A673 (cell line): Measurements from ENCODE around the gene C10orf95. TPM values are rescaled to one million over a fixed set of nuclear protein-coding genes. Genes with fewer than 3 reads are reported as not detected.
"Not testable (repeated sequence)": the region's sequence is repeated elsewhere in the genome, so short reads cannot be mapped to it uniquely, and the experiment has no call there.

Source experiments
- BruUV-seq: library from RNA; stranded (reverse); fragments of 400-500 nt; replicated peaks from 2 replicates; lab custom pipeline; 2021; lab: Mats Ljungman, UMichigan
- CTCF ChIA-PET: fragments of 300-600 bp; sonication (Branson Sonifier 250); formaldehyde crosslinking; loops from one replicate; lab custom pipeline; 2022; ENCODE audit warnings: antibody characterized with exemption; lab: Charles Lee
- POLR2A ChIA-PET: fragments of 300-600 bp; sonication (Branson Sonifier 250); formaldehyde crosslinking; loops from one replicate; lab custom pipeline; 2022; ENCODE audit warnings: antibody characterized with exemption; ENCODE audit not compliant: low non-redundant PET; lab: Charles Lee
- DNase-seq: peaks from one replicate; pipeline ENCODE4 v3.0.0-alpha.2; 2015; ENCODE audit warnings: low spot score
- H3K27ac ChIP-seq: fragments of 200-600 bp; sonication (generic); 2 replicates; pipeline ENCODE4 v1.5.1; 2016; ENCODE audit warnings: mixed run types, low read depth, mild to moderate bottlenecking, mixed read lengths, antibody characterized with exemption, low read length; ENCODE audit not compliant: poor library complexity, severe bottlenecking
- H3K27me3 ChIP-seq: fragments of 200-600 bp; sonication (generic); replicated peaks from 2 replicates; pipeline ENCODE4 v1.6.1; 2017; ENCODE audit warnings: mixed run types, low read depth, mild to moderate bottlenecking, mixed read lengths, antibody characterized with exemption, low read length; ENCODE audit not compliant: insufficient read depth, poor library complexity
- H3K36me3 ChIP-seq: fragments of 200-600 bp; sonication (generic); 2 replicates; pipeline ENCODE4 v1.6.1; 2016; ENCODE audit warnings: mixed run types, mild to moderate bottlenecking, mixed read lengths, antibody characterized with exemption, low read length; ENCODE audit not compliant: insufficient read depth, poor library complexity, severe bottlenecking
- H3K4me1 ChIP-seq: fragments of 200-600 bp; sonication (generic); 2 replicates; pipeline ENCODE4 v1.6.1; 2017; ENCODE audit warnings: mixed run types, mild to moderate bottlenecking, mixed read lengths, antibody characterized with exemption, low read length; ENCODE audit not compliant: insufficient read depth, poor library complexity, severe bottlenecking
- H3K4me3 ChIP-seq: fragments of 200-600 bp; sonication (generic); 2 replicates; pipeline ENCODE4 v1.5.1; 2016; ENCODE audit warnings: low read depth, mixed run types, mild to moderate bottlenecking, mixed read lengths, low read length; ENCODE audit not compliant: poor library complexity, severe bottlenecking
- H3K9me3 ChIP-seq: fragments of 200-600 bp; sonication (generic); 2 replicates; pipeline ENCODE4 v1.6.1; 2016; ENCODE audit warnings: mixed run types, low read depth, mild to moderate bottlenecking, mixed read lengths, antibody characterized with exemption, low read length; ENCODE audit not compliant: poor library complexity, severe bottlenecking
- EZH2 ChIP-seq: fragments of 200-600 bp; sonication (generic); IDR thresholded peaks from 2 replicates; pipeline ENCODE4 v1.6.1; 2017; ENCODE audit warnings: borderline replicate concordance, low read depth, mild to moderate bottlenecking, mixed read lengths, antibody characterized with exemption, low read length; ENCODE audit not compliant: poor library complexity, severe bottlenecking
- intact Hi-C: fragments of 100-400 bp; cut with micrococcal nuclease; formaldehyde crosslinking; loops from one replicate; pipeline ENCODE4 v1.10.0; 2022; ENCODE audit not compliant: unreplicated experiment
- total RNA-seq: library from RNA; stranded (reverse); gene quantifications from 2 replicates; pipeline ENCODE4 v1.2.3, GENCODE V29; 2021
- TF ChIP-seq, protein P1 (sequence below): fragments of 300-800, 200-600 bp; sonication (generic); conservative IDR thresholded peaks from 2 replicates; pipeline ENCODE4 v1.5.1; 2017; ENCODE audit warnings: low read depth, mild to moderate bottlenecking, antibody characterized with exemption, low read length, moderate library complexity, mixed read lengths

C10orf95 gene
- total RNA-seq, 1 experiment from 2014 or later = not detected

DNA sequence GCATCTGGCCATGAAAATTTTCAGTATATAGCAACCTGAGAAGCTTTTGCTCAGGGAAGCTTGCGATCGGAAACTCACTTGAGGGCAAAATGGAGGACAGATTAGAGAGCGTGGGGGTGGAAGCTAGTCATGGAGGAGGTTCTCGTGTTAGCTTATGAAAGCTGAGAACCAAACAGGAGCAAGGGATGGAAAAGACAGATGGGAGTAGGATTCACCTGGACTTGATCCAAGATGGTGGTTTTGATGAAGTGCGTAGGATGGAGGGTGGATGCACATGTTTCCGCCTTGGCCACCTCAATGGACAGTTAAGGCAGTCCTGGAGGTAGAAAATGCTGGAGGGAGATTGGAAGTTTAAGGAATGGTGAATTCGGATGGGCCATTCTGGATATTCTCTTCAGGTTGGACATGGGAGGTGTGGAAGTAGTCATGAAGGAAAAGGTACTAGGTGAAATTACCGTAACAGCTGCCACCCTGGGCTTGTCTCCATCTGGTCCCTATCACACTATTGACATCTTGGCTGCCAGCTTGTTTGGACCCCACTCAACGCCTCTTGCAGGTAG lies 6.3 kb upstream of the C10orf95 start:
- Histone ChIP-seq H3K4me1 (peaks cover 6% of the 10 kb centered on the region), H3K36me3 (peaks cover 13% of the 10 kb centered on the region), H3K27me3 (no peaks in the 10 kb centered on the region), H3K27ac (no peak overlapping the region), H3K4me3 (no peak overlapping the region), H3K9me3 (no peaks in the 10 kb centered on the region)
- BruUV-seq = no TSS peak
- intact Hi-C loops = no loop called here
- ChIA-PET POLR2A (interaction anchor here (0.6 kb wide), 2 partner anchors 121 to 297 kb away, joined by 3 to 4 read pairs; no protein-coding TSS in a partner anchor), CTCF (no interaction called here)
- no peak for DNase-seq
- TF ChIP-seq, protein P1, sequence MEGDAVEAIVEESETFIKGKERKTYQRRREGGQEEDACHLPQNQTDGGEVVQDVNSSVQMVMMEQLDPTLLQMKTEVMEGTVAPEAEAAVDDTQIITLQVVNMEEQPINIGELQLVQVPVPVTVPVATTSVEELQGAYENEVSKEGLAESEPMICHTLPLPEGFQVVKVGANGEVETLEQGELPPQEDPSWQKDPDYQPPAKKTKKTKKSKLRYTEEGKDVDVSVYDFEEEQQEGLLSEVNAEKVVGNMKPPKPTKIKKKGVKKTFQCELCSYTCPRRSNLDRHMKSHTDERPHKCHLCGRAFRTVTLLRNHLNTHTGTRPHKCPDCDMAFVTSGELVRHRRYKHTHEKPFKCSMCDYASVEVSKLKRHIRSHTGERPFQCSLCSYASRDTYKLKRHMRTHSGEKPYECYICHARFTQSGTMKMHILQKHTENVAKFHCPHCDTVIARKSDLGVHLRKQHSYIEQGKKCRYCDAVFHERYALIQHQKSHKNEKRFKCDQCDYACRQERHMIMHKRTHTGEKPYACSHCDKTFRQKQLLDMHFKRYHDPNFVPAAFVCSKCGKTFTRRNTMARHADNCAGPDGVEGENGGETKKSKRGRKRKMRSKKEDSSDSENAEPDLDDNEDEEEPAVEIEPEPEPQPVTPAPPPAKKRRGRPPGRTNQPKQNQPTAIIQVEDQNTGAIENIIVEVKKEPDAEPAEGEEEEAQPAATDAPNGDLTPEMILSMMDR = no peak
- no peak for TF ChIP-seq EZH2

DNA sequence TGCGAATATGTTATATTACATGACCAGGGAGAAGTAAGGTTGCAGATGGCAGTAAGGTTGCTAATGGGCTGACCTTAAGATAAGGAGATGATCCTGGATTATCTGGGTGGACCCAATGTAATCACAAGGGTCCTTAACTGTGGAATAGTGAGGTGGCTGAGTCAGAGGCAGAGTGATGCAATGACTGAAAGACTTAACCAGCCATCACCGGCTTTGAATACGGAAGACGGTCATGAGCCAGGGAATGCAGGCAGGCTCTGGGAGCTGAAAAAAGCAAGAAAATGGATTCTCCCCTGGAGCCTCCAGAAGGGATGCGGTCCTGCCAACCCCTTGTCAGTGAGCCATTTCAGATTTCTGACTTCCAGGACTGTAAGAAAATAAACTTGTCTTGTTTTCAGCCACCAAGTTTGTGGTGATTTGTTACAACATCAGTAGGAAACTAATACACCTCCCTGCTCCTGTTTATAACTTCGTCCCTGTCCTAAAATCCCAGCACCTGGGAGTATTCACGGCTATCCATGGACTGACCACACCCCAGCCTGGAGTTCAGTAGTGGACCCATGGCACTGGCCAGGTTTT lies 4.6 kb upstream of the C10orf95 start:
- peak overlapping the region; percentile 60 for H3K27ac ChIP-seq
- peaks cover 15% of the 10 kb centered on the region for H3K36me3 ChIP-seq
- H3K27me3 ChIP-seq = no peaks in the 10 kb centered on the region
- peak; percentile 49 for DNase-seq
- TF ChIP-seq, protein P1 = no peak
- no peak for TF ChIP-seq EZH2
- intact Hi-C loops = no loop called here
- ChIA-PET CTCF (no interaction called here), POLR2A (no interaction called here)
- H3K9me3 ChIP-seq = no peaks in the 10 kb centered on the region
- H3K4me3 ChIP-seq = no peak overlapping the region
- peaks cover 6% of the 10 kb centered on the region for H3K4me1 ChIP-seq
- BruUV-seq = no TSS peak

DNA sequence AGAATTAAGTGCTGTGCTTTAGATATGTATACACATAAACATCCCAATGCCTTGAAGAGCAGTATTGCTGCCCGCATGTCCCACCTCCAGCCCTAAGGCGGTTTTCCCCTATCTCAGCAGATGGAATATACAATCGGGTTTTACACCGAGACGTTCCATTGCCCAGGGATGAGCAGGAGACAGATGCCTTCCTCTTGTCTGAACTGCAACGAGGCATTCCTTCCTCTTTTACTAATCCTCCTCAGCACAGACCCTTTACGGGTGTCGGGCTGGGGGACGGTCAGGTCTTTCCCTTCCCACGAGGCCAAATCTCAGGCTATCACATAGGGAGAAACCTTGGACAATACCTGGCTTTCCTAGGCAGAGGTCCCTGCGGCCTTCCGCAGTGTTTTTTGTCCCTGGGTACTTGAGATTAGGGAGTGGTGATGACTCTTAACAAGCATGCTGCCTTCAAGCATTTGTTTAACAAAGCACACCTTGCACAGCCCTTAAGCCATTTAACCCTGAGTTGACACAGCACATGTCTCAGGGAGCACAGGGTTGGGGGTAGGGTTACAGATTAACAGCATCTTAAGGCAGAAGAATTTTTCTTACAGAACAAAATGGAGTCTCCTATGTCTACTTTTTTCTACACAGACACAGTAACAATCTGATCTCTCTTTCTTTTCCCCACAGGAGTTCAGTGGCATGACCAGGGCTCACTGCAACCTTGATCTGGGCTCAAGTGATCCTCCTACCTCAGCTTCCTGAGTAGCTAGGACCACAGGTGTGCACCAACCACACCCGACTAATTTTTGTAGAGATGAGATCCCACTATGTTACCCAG lies 3.5 kb upstream of the C10orf95 start:
- POLR2A ChIA-PET, H3K9me3 ChIP-seq, BruUV-seq, intact Hi-C loops, H3K4me1 ChIP-seq, CTCF ChIA-PET, H3K27me3 ChIP-seq, DNase-seq, H3K4me3 ChIP-seq: not testable (repeated sequence)
- Histone ChIP-seq H3K36me3 (peaks cover 15% of the 10 kb centered on the region), H3K27ac (peak overlapping the region; percentile 60)
